H1 (cell line): ENCODE measurements around the gene COX6A1. TPM values are rescaled to one million over a fixed set of nuclear protein-coding genes. Genes with fewer than 3 reads are reported as not detected.
A peak's percentile ranks its signal among the peaks of the same experiment; 100 is the strongest.

ENCODE experiments used
- CTCF ChIA-PET: fragments of 300-600 bp; sonication (Branson Sonifier 250); formaldehyde crosslinking; loops from one replicate; lab custom pipeline; 2021; ENCODE audit not compliant: partially characterized antibody; lab: Charles Lee
- POLR2A ChIA-PET: fragments of 300-600 bp; sonication (Branson Sonifier 250); formaldehyde crosslinking; loops from one replicate; lab custom pipeline; 2021; ENCODE audit warnings: inconsistent platforms; ENCODE audit not compliant: partially characterized antibody; lab: Charles Lee
- DNase-seq, 2 experiments: peaks; one replicate each; pipeline versions ENCODE4 v3.0.0 to v3.0.0-alpha.2; 2010 to 2022; ENCODE audit warnings: low spot score in 2 of 2, low read depth in 1 of 2, mixed read lengths in 1 of 2
- FAIRE-seq: peaks from 2 replicates; lab custom pipeline; 2011; peaks lifted over from hg19 to GRCh38; lab: Jason Lieb, UNC
- H2AFZ ChIP-seq: 2 replicates; pipeline ENCODE4 v1.8.1; 2012; ENCODE audit warnings: low read length, inconsistent platforms
- H2AK5ac ChIP-seq: 2 replicates; pipeline ENCODE4 v1.6.1; 2013; ENCODE audit warnings: low read depth, low read length
- H2BK120ac ChIP-seq: replicated peaks from 2 replicates; pipeline ENCODE3; 2013; ENCODE audit warnings: low read depth, low read length, inconsistent platforms
- H2BK12ac ChIP-seq: 2 replicates; pipeline ENCODE4 v1.6.1; 2013; ENCODE audit warnings: low read depth, low read length
- H2BK15ac ChIP-seq: 2 replicates; pipeline ENCODE4 v1.6.1; 2013; ENCODE audit warnings: low read length
- H2BK20ac ChIP-seq: 2 replicates; pipeline ENCODE4 v1.6.1; 2013; ENCODE audit warnings: low read length
- H2BK5ac ChIP-seq: 2 replicates; pipeline ENCODE4 v1.6.1; 2013; ENCODE audit warnings: low read depth, low read length
- H3K14ac ChIP-seq: 2 replicates; pipeline ENCODE4 v1.6.1; 2013; ENCODE audit warnings: inconsistent platforms; ENCODE audit not compliant: insufficient read length
- H3K18ac ChIP-seq: 2 replicates; pipeline ENCODE4 v1.6.1; 2013; ENCODE audit warnings: low read length; ENCODE audit errors: extremely low read depth
- H3K23ac ChIP-seq: 2 replicates; pipeline ENCODE4 v1.6.1; 2013; ENCODE audit warnings: inconsistent platforms; ENCODE audit not compliant: insufficient read length
- H3K23me2 ChIP-seq: 2 replicates; pipeline ENCODE4 v1.6.1; 2013; ENCODE audit warnings: low read depth, low read length
- H3K27ac ChIP-seq: 2 replicates; pipeline ENCODE4 v1.6.1; 2011; ENCODE audit warnings: low read depth, low read length, inconsistent platforms
- H3K27me3 ChIP-seq, 4 experiments: replicated peaks in 1 of 4; 1 replicate in 1 of 4; 2 replicates in 3 of 4; pipeline versions ENCODE4 v1.6.1 to v1.8.1; 2011 to 2013; ENCODE audit warnings: low read length in 3 of 4, mild to moderate bottlenecking in 3 of 4, inconsistent platforms in 2 of 4, mixed read lengths in 2 of 4, moderate library complexity in 1 of 4; ENCODE audit not compliant: control insufficient read depth in 3 of 4, insufficient read depth in 3 of 4; ENCODE audit errors: extremely low read depth in 1 of 4
- H3K36me3 ChIP-seq, 4 experiments: 2 replicates each; pipeline versions ENCODE4 v1.6.1 to v1.8.1; 2011 to 2013; ENCODE audit warnings: mild to moderate bottlenecking in 4 of 4, low read length in 3 of 4, moderate library complexity in 2 of 4, control low read depth in 1 of 4, inconsistent platforms in 1 of 4; ENCODE audit not compliant: insufficient read depth in 4 of 4, control insufficient read depth in 2 of 4
- H3K4ac ChIP-seq: replicated peaks from 2 replicates; pipeline ENCODE3; 2013; ENCODE audit warnings: low read length, low read depth, mixed read lengths, inconsistent platforms; ENCODE audit not compliant: insufficient read length
- H3K4me1 ChIP-seq, 4 experiments: replicated peaks in 1 of 4; 1 replicate in 1 of 4; 2 replicates in 3 of 4; pipeline versions ENCODE4 v1.6.1 to v1.8.1; 2011 to 2013; ENCODE audit warnings: low read length in 3 of 4, inconsistent platforms in 2 of 4, mixed read lengths in 1 of 4; ENCODE audit not compliant: insufficient read depth in 4 of 4, control insufficient read depth in 3 of 4
- H3K4me2 ChIP-seq, 2 experiments: 2 replicates each; pipeline versions ENCODE4 v1.6.1 to v1.8.1; 2011 to 2013; ENCODE audit warnings: low read depth in 2 of 2, low read length in 2 of 2, control low read depth in 1 of 2, inconsistent platforms in 1 of 2, mild to moderate bottlenecking in 1 of 2; ENCODE audit not compliant: insufficient read depth in 1 of 2
- H3K4me3 ChIP-seq, 4 experiments: fragments of 200-600, 300-600 bp in 1 of 4; sonication (generic), shearing (Covaris generic), sonication (Bioruptor Twin) in 1 of 4; 2 replicates each; pipeline versions ENCODE4 v1.5.1 to v1.8.1; 2011 to 2016; ENCODE audit warnings: low read length in 4 of 4, low read depth in 3 of 4, control low read depth in 2 of 4, inconsistent platforms in 2 of 4, mild to moderate bottlenecking in 2 of 4, mixed read lengths in 1 of 4, moderate library complexity in 1 of 4; ENCODE audit not compliant: insufficient read depth in 2 of 4; ENCODE audit errors: extremely low read depth in 1 of 4
- H3K56ac ChIP-seq: replicated peaks from 2 replicates; pipeline ENCODE3; 2013; ENCODE audit warnings: low read depth, mild to moderate bottlenecking, mixed read lengths, low read length, inconsistent platforms; ENCODE audit not compliant: insufficient read length
- H3K79me1 ChIP-seq: 2 replicates; pipeline ENCODE4 v1.6.1; 2013; ENCODE audit warnings: low read depth, low read length, control low read depth
- H3K79me2 ChIP-seq, 2 experiments: 2 replicates each; pipeline versions ENCODE4 v1.6.1 to v1.8.1; 2012 to 2013; ENCODE audit warnings: low read length in 2 of 2, mild to moderate bottlenecking in 2 of 2, inconsistent platforms in 1 of 2; ENCODE audit not compliant: insufficient read depth in 2 of 2, control insufficient read depth in 1 of 2
- H3K9ac ChIP-seq, 4 experiments: replicated peaks in 1 of 4; 1 replicate in 1 of 4; 2 replicates in 3 of 4; pipeline versions ENCODE4 v1.6.1 to v1.8.1; 2011 to 2013; ENCODE audit warnings: low read depth in 3 of 4, low read length in 3 of 4, control low read depth in 2 of 4, mild to moderate bottlenecking in 2 of 4, moderate library complexity in 2 of 4, inconsistent platforms in 1 of 4; ENCODE audit errors: extremely low read depth in 1 of 4
- H3K9me3 ChIP-seq, 2 experiments: 2 replicates each; pipeline versions ENCODE4 v1.6.1 to v1.8.1; 2012 to 2013; ENCODE audit warnings: mild to moderate bottlenecking in 2 of 2, moderate library complexity in 2 of 2, control low read depth in 1 of 2, inconsistent platforms in 1 of 2, low read depth in 1 of 2, low read length in 1 of 2, mixed read lengths in 1 of 2; ENCODE audit not compliant: insufficient read depth in 2 of 2
- H4K20me1 ChIP-seq, 2 experiments: replicated peaks in 1 of 2; 2 replicates each; pipeline versions ENCODE3 to v1.8.1; 2011 to 2013; ENCODE audit warnings: inconsistent platforms in 2 of 2, low read length in 2 of 2, mild to moderate bottlenecking in 1 of 2; ENCODE audit not compliant: insufficient read depth in 2 of 2, control insufficient read depth in 1 of 2
- H4K5ac ChIP-seq: 2 replicates; pipeline ENCODE4 v1.6.1; 2013; ENCODE audit warnings: low read length, low read depth, mixed read lengths, inconsistent platforms; ENCODE audit not compliant: insufficient read length
- H4K8ac ChIP-seq: 2 replicates; pipeline ENCODE4 v1.8.0; 2013; ENCODE audit warnings: mild to moderate bottlenecking, moderate library complexity, low read length, inconsistent platforms; ENCODE audit not compliant: insufficient read depth; ENCODE audit errors: extremely low read depth
- H4K91ac ChIP-seq: replicated peaks from 2 replicates; pipeline ENCODE3; 2013; ENCODE audit warnings: low read length, mixed read lengths, inconsistent platforms; ENCODE audit not compliant: insufficient read length
- CEBPB ChIP-seq: IDR thresholded peaks from 2 replicates; pipeline ENCODE4 v1.6.1; 2012; ENCODE audit warnings: low read depth, low read length
- YY1 ChIP-seq: IDR thresholded peaks from 2 replicates; pipeline ENCODE4 v1.6.1; 2011; ENCODE audit warnings: low read depth, mild to moderate bottlenecking, low read length
- WGBS, 2 experiments: shearing (Covaris generic) in 1 of 2; methylation state at CpG; one replicate each; pipeline versions ENCODE4 v1.1.6 to v1.1.7; 2013 to 2015; ENCODE audit warnings: low lambda C conversion rate in 2 of 2, mixed read lengths in 2 of 2, inconsistent platforms in 1 of 2, low coverage in 1 of 2, missing lambda C conversion rate in 1 of 2; ENCODE audit not compliant: insufficient replicate concordance in 2 of 2, insufficient coverage in 1 of 2, insufficient read length in 1 of 2; ENCODE audit errors: extremely low coverage in 1 of 2, missing lambda C conversion rate in 1 of 2; 5-methylcytosine and 5-hydroxymethylcytosine counted together
- polyA plus RNA-seq, 7 experiments: library from polyadenylated mRNA; depleted of rRNA in 3 of 7; stranded (reverse) in 5 of 7; unstranded in 2 of 7; fragments of >200 nt in 5 of 7; fragments of 200-250 nt in 2 of 7; gene quantifications; 1 replicate in 5 of 7; 2 replicates in 1 of 7; 4 replicates in 1 of 7; pipeline versions ENCODE4 v1.2.1 to v1.2.3, GENCODE V29; 2011 to 2013; ENCODE audit warnings: missing spikeins in 2 of 7, mixed read lengths in 2 of 7
- total RNA-seq: library from RNA; stranded (reverse); fragmentation: NEBNext Ultra II Directional; extraction: Animal tissue kit (Norgen Biotek cat#: 25700); gene quantifications from 2 replicates; pipeline ENCODE4 v1.2.1, GENCODE V29; 2021
- TF ChIP-seq, protein P1 (sequence below): IDR thresholded peaks from 2 replicates; pipeline ENCODE4 v1.6.1; 2012; ENCODE audit warnings: low read length, inconsistent platforms

Gene COX6A1
- total and polyA plus RNA-seq, 2 of the 8 experiments (the other 6 are each of a cell fraction or from before 2014, with no cell fraction given) = 437 to 2,792 TPM

DNA sequence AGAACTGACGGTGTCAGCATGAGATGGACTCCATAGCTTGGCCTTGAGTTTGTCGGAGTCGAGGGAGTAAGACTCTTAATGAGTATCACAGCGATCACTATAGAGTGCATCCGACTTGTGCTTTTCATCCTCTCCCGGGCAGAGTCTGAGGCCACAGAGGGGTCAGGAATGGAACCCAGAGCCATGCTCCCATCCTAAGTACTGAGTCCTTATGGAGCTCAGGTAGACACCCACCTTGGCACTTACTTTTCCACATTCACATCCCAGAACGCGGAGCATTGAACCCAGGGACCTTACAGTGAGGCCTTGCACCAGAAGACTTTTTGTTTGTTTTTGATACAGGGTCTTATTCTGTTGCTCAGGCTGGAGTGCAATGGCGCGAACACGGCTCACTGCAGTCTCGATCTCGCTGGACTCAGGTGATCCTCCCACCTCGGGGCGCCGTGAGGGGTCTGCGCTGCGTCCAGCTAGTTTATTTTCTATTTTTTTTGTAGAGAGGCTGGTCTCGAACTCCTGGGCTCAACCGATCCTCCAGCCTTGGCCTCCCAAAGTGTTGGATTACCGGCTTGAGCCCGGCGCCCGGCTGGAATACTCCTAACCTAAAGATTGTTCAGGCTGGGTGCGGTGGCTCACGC lies 32.4 kb downstream of the COX6A1 start:
- FAIRE-seq = no peak
- no peak for DNase-seq
- CTCF ChIA-PET = interaction anchor here (0.7 to 9.0 kb wide), 13 partner anchors 9 to 113 kb away, joined by 3 to 152 read pairs (median 4); partner anchors contain the start of gene DYNLL1

More for the DNA sequence above, 32.4 kb downstream of the COX6A1 start:
- Histone ChIP-seq H3K4me3 (peak overlapping the region; percentile 76 to 97 (median 78)), H3K14ac (no peak overlapping the region), H3K23me2 (peaks cover 5% of the 10 kb centered on the region), H3K79me1 (no peaks in the 10 kb centered on the region), H3K23ac (no peak overlapping the region), H2BK120ac (no peak overlapping the region), H4K91ac (no peak overlapping the region), H3K4me2 (peak overlapping the region; percentile 76 to 78), H2BK12ac (peak overlapping the region; percentile 61; the same call in 1 of the 2 replicates), H2BK15ac (peak overlapping the region; percentile 94; the same call in 1 of the 2 replicates), H2AK5ac (no peak overlapping the region), H3K36me3 (peaks cover 3 to 11% (median 6%) of the 10 kb centered on the region in 4 experiments; a peak in 5 of 8 replicates), H3K79me2 (peaks cover 0 to 38% of the 10 kb centered on the region in 2 experiments; a peak in 3 of 4 replicates), H3K4me1 (peaks cover 0 to 5% (median 0%) of the 10 kb centered on the region in 4 experiments; a peak in 2 of 7 replicates), H2BK5ac (peak overlapping the region; percentile 53; the same call in 1 of the 2 replicates), H3K27ac (no peak overlapping the region), H3K4ac (no peak overlapping the region), H2AFZ (peak overlapping the region; percentile 47; the same call in 1 of the 2 replicates), H3K56ac (no peak overlapping the region), H3K9me3 (no peaks in the 10 kb centered on the region), H3K27me3 (no peaks in the 10 kb centered on the region), H3K9ac (peak overlapping the region in 3 of 4 experiments; percentile 24 to 96 (median 45); a peak in 5 of 7 replicates), H4K5ac (no peak overlapping the region), H2BK20ac (no peak overlapping the region), H4K8ac (no peak overlapping the region), H4K20me1 (peaks cover 10 to 11% of the 10 kb centered on the region in 2 experiments), H3K18ac (peak overlapping the region; percentile 91)
- POLR2A ChIA-PET = interaction anchor here (0.7 to 18.7 kb wide), 11 partner anchors 8 to 178 kb away, joined by 3 to 365 read pairs (median 7); partner anchors contain the start of genes COQ5, DYNLL1, GATC and PLA2G1B
- TF ChIP-seq YY1 (no peak), CEBPB (no peak)
- TF ChIP-seq, protein P1, sequence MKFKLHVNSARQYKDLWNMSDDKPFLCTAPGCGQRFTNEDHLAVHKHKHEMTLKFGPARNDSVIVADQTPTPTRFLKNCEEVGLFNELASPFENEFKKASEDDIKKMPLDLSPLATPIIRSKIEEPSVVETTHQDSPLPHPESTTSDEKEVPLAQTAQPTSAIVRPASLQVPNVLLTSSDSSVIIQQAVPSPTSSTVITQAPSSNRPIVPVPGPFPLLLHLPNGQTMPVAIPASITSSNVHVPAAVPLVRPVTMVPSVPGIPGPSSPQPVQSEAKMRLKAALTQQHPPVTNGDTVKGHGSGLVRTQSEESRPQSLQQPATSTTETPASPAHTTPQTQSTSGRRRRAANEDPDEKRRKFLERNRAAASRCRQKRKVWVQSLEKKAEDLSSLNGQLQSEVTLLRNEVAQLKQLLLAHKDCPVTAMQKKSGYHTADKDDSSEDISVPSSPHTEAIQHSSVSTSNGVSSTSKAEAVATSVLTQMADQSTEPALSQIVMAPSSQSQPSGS = 0 out of 2 replicates have a peak, but pooled peaks have one; percentile 41
- WGBS, 2 experiments = 68% methylated on average over 26 of the region's 26 CpGs; no CpG with 5 or more reads in 1 of the 2 experiments
